ENCODE data around the gene KRTAP12-2. TPM values are rescaled to one million over a fixed set of nuclear protein-coding genes. Genes with fewer than 3 reads are reported as not detected.

The KRTAP12-2 gene
- polyA plus RNA-seq, 3 donors: not detected

Other genes with a start within 250 kb of the KRTAP12-2 start
- 1 to 10 TPM; 4.1 to 6.0 (median 5.8) TPM for gene LRRC3, start 211.4 kb downstream of the KRTAP12-2 start, polyA plus RNA-seq (ENCODE audit: insufficient read length in 3 of 3)
- not detected for gene KRTAP10-1, start 126.7 kb downstream of the KRTAP12-2 start, polyA plus RNA-seq (ENCODE audit: insufficient read length in 3 of 3)
- gene KRTAP10-2, start 115.4 kb downstream of the KRTAP12-2 start, polyA plus RNA-seq (ENCODE audit: insufficient read length in 3 of 3): not detected
- gene KRTAP10-3, start 108.1 kb downstream of the KRTAP12-2 start, polyA plus RNA-seq (ENCODE audit: insufficient read length in 3 of 3): not detected
- gene KRTAP10-4, start 93.2 kb downstream of the KRTAP12-2 start, polyA plus RNA-seq (ENCODE audit: insufficient read length in 3 of 3): not detected
- not detected for gene KRTAP10-5, start 86.3 kb downstream of the KRTAP12-2 start, polyA plus RNA-seq (ENCODE audit: insufficient read length in 3 of 3)
- gene KRTAP10-6, start 74.4 kb downstream of the KRTAP12-2 start, polyA plus RNA-seq (ENCODE audit: insufficient read length in 3 of 3): not detected
- gene KRTAP10-7, start 66.3 kb downstream of the KRTAP12-2 start, polyA plus RNA-seq (ENCODE audit: insufficient read length in 3 of 3): not detected
- gene KRTAP10-8, start 54.8 kb downstream of the KRTAP12-2 start, polyA plus RNA-seq (ENCODE audit: insufficient read length in 3 of 3): not detected
- not detected for gene KRTAP10-9, start 39.8 kb downstream of the KRTAP12-2 start, polyA plus RNA-seq (ENCODE audit: insufficient read length in 3 of 3)
- gene KRTAP10-10, start 29.6 kb downstream of the KRTAP12-2 start, polyA plus RNA-seq (ENCODE audit: insufficient read length in 3 of 3): not detected
- gene KRTAP10-11, start 20.5 kb downstream of the KRTAP12-2 start, polyA plus RNA-seq (ENCODE audit: insufficient read length in 3 of 3): not detected
- gene KRTAP12-4, start 12.3 kb downstream of the KRTAP12-2 start, polyA plus RNA-seq (ENCODE audit: insufficient read length in 3 of 3): not detected
- gene KRTAP12-3, start 9.0 kb downstream of the KRTAP12-2 start, polyA plus RNA-seq (ENCODE audit: insufficient read length in 3 of 3): not detected
- gene KRTAP12-1, start 15.2 kb upstream of the KRTAP12-2 start, polyA plus RNA-seq (ENCODE audit: insufficient read length in 3 of 3): not detected
- not detected for gene KRTAP10-12, start 30.2 kb upstream of the KRTAP12-2 start, polyA plus RNA-seq (ENCODE audit: insufficient read length in 3 of 3)
- 1 to 10 TPM in 1 of 3 donors, under 1 TPM in 2; 0.82 to 1.5 (median 0.89) TPM for gene TSPEAR, start 44.6 kb upstream of the KRTAP12-2 start, polyA plus RNA-seq (ENCODE audit: insufficient read length in 3 of 3)
- 100 to 1,000 TPM in 1 of 3 donors, 10 to 100 TPM in 2; 82.1 to 132 (median 83.4) TPM for gene UBE2G2, start 134.9 kb upstream of the KRTAP12-2 start, polyA plus RNA-seq (ENCODE audit: insufficient read length in 3 of 3)
- gene SUMO3, start 151.1 kb upstream of the KRTAP12-2 start, polyA plus RNA-seq (ENCODE audit: insufficient read length in 3 of 3): 100 to 1,000 TPM in 2 of 3 donors, 10 to 100 TPM in 1; 93.3 to 123 (median 115) TPM
- gene PTTG1IP, start 206.8 kb upstream of the KRTAP12-2 start, polyA plus RNA-seq (ENCODE audit: insufficient read length in 3 of 3): 100 to 1,000 TPM; 260 to 299 (median 281) TPM